Measurements from ENCODE around the gene KCTD2. TPM values are rescaled to one million over a fixed set of nuclear protein-coding genes. Genes with fewer than 3 reads are reported as not detected.

The KCTD2 gene
- polyA plus RNA-seq, 2 of the 4 experiments (the other 2 are of a cell fraction) = 18.8 to 31.3 TPM

- TF ChIP-seq JUN (IDR thresholded peaks at IDR 0.05) (no peak), CBX8 (IDR thresholded peaks at IDR 0.05) (no peak), RFX5 (IDR thresholded peaks at IDR 0.05) (no peak), TFCP2L1 (CRISPR knock-in tag; IDR thresholded peaks at IDR 0.05) (no peak), PHF8 (IDR thresholded peaks at IDR 0.05; ENCODE audit: borderline replicate concordance, low read depth) (no peak), MAX (IDR thresholded peaks at IDR 0.05) (peak; percentile 55; the same call in 1 of the 2 replicates), HEYL (CRISPR knock-in tag; IDR thresholded peaks at IDR 0.05) (no peak), MAFK (IDR thresholded peaks at IDR 0.05; ENCODE audit: partially characterized antibody) (peak; percentile 33), HOXA7 (CRISPR knock-in tag; IDR thresholded peaks at IDR 0.05) (no peak), KDM5A (IDR thresholded peaks at IDR 0.05) (no peak), ZSCAN20 (CRISPR knock-in tag; IDR thresholded peaks at IDR 0.05) (no peak), TP53 (CRISPR knock-in tag; IDR thresholded peaks at IDR 0.05) (no peak), EHMT2 (IDR thresholded peaks at IDR 0.05; ENCODE audit: low read depth) (no peak), CHD4 (IDR thresholded peaks at IDR 0.05; ENCODE audit: borderline replicate concordance) (no peak), USF2 (IDR thresholded peaks at IDR 0.05) (peak; percentile 17; the same call in 1 of the 2 replicates), CTCF (IDR thresholded peaks at IDR 0.05) (no peak), HMGXB4 (CRISPR knock-in tag; IDR thresholded peaks at IDR 0.05; ENCODE audit: borderline replicate concordance) (no peak), HOXB13 (CRISPR knock-in tag; IDR thresholded peaks at IDR 0.05; ENCODE audit: low read depth) (no peak)
Observed at GRCh38 chr17:75031972-75032719, 14.9 kb upstream of the KCTD2 start (continued).

- DNase-seq (ENCODE audit: low read depth in 1 of 2, low spot score in 1 of 2) (peak; percentile 48 to 52), FAIRE-seq (no peak), ATAC-seq (peak; percentile 0 to 2; a peak in 4 of 6 replicates)
- Histone ChIP-seq H3K27ac (peak overlapping the region; percentile 4 to 59; a peak in 4 of 6 replicates), H3K9me3 (no peaks in the 10 kb centered on the region), H3K4me3 (peak overlapping the region; percentile 73), H3K4me1 (peaks cover 30% of the 10 kb centered on the region), H3K4me2 (peak overlapping the region; percentile 89)
- CTCF ChIA-PET = interaction anchor here (1.1 to 6.2 kb wide), 9 partner anchors 13 to 114 kb away, joined by 3 to 60 read pairs (median 7); partner anchors contain the start of genes CDR2L, MRPL58 and NT5C
- POLR2A ChIA-PET = interaction anchor here (0.5 to 2.1 kb wide), 7 partner anchors 14 to 160 kb away, joined by 3 to 24 read pairs (median 4); partner anchors contain the start of genes FDXR, JPT1 and MRPL58
- no peak for TF ChIP-seq EP300 (IDR thresholded peaks at IDR 0.05)
- TF ChIP-seq ZSCAN20 (CRISPR knock-in tag; IDR thresholded peaks at IDR 0.05) = no peak
- no peak for TF ChIP-seq ESRRA (IDR thresholded peaks at IDR 0.05; ENCODE audit: borderline replicate concordance, low read length)
- no peak for TF ChIP-seq SMC3 (IDR thresholded peaks at IDR 0.05)
- no peak for TF ChIP-seq CBX2 (IDR thresholded peaks at IDR 0.05; ENCODE audit: borderline replicate concordance, low read depth)
- TF ChIP-seq ZFP36 (IDR thresholded peaks at IDR 0.05; ENCODE audit: borderline replicate concordance, partially characterized antibody) = no peak
- TF ChIP-seq GATA3 (IDR thresholded peaks at IDR 0.05; ENCODE audit: borderline replicate concordance) = no peak
- no peak for TF ChIP-seq MAX (IDR thresholded peaks at IDR 0.05)
- TF ChIP-seq HOXB5 (CRISPR knock-in tag; IDR thresholded peaks at IDR 0.05) = no peak
- no peak for TF ChIP-seq SREBF2 (IDR thresholded peaks at IDR 0.05)
- no peak for TF ChIP-seq BCL3 (IDR thresholded peaks at IDR 0.05)
- WGBS (ENCODE audit: missing lambda C conversion rate) = 4% methylated on average over 13 of the region's 13 CpGs
Observed at GRCh38 chr17:75032720-75033280, 14.2 kb upstream of the KCTD2 start.
